Kasumi-1 (cell line): Measurements from ENCODE around the gene VAPB.
A peak's percentile ranks its signal among the peaks of the same experiment; 100 is the strongest.

Experiments
- DNase-seq, 2 experiments: peaks; one replicate each; lab custom pipeline; 2025; lab: John Stamatoyannopoulos, UW

VAPB gene

DNA sequence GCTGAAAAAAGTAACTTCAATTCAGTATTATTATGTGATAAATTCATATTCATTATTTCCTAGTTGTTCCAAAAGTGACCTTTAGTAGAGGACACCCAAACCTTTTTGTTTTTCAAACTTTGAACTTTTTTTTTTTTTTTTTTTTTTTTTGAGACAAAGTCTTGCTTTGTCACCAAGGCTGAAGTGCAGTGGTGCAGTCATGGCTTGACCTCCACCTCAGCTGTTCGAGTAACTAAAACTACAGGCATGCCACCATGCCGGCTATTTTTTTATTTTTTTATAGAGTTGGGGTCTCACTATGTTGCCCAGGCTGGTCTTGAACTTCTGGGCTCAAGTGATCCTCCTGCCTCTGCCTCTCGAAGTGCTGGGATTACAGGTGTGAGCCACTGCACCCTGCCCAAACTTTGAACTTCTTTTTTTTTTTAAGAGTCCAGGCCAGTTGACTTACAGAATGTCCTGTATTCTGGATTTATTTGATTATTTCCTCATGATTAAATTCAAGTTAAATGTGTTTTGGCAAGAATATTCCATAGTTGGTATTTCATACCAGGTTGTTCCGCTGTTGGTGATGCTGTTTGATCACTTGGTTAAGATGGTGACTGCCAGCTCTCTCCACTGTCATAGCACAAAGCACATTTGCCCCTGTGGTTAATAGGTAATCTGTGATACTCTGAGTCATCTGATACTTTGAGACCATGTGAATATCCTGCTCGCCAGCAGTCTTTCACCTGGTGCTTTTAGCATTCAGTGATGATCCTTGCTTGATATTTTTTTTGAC is 48.0 kb downstream of the VAPB start:
- DNase-seq, result no peak

DNA sequence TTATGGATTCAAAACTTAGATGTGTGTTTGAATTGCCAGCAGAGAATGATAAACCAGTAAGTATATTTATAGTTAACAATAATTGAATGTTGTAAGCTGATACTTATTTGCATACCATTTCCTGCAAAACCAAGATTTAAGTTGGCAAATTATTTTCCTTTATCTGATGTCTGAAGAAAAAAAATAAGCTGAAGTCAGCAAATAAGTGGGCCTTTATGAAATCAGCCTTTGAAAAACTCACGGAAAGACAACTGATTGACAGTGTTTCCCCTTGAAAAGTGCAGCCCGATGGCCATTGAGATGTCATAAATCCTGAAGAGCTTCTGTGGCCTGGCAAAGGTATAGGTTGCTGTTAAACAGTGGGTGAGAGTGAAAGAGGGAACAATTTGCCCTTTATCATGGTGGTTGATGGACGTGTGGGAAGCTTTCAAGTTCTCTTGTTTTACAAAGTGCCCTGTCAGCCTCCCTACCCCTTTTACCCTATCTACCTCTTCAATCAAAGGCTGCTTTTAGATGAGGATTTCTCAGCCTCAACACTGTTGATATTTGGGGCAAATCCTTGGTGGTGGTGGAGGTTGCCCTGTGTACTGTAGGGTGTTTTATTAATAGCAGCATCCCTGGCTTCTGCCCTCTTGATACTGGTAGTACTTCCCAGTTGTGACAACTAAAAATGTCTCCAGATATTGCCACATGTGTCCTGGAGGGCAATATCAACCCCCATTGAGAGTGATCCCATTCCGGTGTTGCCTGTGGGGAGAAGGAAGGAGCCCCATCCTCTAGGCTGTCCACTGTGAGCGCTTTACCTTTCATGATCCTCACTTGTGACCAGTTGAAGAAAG is 50.2 kb downstream of the VAPB start:
- DNase-seq, result no peak

DNA sequence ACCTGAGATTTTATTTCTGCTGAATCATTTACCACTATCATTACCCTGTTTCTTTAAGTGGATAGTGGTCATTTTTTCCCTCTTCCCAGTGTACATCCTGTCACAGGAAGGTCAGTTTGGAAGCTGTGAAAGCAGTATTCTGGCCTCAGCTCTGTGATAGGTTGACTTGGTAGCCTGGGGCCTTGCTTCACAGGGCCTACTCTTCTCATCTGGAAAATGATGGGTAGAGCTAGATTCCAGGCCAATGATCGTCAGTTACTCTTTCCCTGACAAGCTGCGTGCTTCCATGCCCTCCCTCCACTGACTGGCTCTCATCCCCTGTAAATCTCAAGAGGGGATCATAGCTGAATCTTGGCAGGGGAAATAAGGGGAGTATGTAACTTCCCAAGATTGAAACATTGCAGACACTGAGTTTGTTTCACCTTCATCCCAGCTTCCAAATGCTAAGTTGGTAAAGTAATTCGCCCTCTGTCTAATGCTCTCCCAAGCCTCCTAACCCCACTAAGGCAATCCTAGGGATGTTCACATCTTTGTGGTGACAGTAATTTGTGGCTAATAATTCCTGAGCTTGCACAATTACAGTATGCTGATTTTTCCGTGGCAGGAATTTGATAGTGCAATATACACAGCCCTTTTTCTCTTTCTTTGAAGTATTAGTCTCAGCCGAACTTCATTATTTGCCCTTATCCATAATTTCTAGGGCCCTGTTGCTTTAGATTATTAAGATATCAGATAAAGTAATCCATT is 51.2 kb downstream of the VAPB start:
- no peak for DNase-seq

DNA sequence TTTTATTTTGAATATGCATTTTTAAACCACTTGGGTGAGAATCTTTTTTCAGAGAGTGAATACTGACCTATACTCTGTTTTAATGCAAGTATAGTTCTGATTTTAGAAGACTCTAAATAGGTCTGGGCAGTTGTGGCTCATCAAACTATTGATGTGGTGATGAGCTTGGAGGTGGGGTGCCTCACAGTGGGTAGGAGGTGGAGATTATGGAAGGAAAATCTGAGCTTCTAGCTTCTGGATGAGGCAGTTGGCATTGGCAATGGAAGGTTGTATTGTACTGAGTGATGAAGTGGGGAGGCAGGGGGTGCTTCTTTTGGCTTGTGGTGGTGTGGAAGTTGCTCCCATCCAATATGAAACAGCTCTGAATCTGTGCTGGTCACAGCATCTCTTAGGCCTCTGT is 52.7 kb downstream of the VAPB start:
- no peak for DNase-seq

DNA sequence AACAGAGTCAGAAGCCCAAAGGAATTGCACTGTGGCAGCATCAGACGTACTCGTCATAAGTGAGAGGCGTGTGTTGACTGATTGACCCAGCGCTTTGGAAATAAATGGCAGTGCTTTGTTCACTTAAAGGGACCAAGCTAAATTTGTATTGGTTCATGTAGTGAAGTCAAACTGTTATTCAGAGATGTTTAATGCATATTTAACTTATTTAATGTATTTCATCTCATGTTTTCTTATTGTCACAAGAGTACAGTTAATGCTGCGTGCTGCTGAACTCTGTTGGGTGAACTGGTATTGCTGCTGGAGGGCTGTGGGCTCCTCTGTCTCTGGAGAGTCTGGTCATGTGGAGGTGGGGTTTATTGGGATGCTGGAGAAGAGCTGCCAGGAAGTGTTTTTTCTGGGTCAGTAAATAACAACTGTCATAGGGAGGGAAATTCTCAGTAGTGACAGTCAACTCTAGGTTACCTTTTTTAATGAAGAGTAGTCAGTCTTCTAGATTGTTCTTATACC is 55.8 kb downstream of the VAPB start:
- DNase-seq, result no peak

DNA sequence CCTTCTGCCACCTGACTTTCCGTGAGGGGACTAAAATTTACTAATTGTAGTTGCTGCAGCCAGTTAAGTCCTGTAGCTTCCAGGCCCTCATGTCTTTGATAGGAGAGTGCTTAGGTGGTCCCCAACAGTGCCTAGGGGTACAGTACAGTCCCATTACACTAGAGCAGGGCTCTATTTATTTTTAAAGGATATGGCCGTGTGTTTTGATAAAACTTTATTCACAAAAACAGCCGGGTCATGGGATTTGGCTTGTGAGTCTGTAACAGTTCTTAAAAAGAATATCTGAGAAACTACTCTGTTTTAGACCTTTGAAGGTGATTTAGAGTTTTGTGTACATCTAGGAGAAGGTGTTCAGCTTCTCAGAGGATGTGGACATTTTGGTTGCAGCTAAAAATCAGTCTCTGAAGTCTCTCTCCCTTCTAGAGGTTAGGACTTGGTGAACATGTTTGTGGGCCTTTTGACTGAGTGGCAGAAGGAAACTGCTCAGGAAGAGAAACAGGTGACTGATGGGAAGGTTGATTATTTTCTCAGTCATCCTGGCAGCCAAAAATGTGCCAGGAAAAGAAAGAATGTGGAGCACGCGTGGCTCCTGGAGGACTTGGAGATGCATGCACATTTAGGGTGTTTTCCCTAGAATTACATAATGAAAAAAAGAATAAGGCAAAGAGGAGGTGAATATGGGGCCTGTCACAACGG is 57.4 kb downstream of the VAPB start:
- no peak for DNase-seq

DNA sequence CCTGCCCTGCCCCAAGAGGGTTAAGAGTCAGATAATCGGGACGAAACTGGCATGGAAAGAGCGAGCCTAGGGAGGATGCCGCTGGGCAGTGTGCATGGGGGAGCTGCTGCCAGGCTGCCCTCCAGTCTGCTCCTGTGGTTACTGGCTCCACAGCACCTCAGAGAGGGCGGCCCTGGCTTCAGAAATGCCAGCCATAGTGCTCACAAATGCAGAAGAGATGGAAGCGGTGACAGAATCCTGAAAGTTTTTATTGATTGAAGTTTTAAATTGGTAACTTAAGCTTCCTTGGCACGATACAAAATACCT is 57.9 kb downstream of the VAPB start:
- DNase-seq, result no peak

DNA sequence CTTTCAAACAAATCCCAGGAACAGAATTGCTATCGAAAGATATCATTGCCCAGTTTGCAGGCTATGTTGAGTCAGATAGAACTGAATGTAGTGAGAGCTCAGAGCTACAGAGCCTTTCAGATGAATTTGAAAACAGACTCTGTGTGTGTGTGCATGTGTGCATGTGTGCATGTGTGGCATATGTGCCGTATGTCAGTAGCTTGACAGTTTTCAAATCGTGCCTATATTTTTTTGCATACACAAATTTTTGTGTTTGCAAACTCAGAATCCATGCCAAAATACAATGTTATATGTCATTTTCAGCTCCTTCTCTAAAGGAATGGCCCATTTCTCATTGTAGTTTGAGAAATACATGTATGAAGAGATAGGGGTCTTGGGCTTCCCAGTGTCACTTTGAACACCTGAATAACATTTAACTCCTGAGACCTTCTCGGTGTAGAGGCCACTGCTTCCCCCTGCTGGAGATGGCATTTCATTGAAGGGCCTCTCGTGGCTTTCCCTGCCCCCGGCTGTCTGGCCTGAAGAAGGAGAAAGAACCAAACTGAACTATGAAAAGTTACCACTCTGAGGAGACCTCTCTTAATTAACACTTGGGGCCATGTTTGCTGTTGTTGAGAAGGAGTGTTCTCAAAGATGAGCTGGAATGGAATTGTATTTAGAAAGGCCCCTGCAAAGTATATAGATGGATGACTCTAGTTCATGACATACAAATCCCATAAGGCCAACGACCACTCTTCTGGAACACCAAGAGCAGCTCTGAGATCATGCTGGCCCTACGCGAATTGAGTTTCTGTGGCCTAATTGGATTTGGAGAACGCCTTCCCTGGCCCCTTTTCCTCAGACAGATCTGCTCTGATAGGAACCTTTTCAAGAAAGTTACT is 58.7 kb downstream of the VAPB start:
- DNase-seq, result peak; percentile 41 to 54

DNA sequence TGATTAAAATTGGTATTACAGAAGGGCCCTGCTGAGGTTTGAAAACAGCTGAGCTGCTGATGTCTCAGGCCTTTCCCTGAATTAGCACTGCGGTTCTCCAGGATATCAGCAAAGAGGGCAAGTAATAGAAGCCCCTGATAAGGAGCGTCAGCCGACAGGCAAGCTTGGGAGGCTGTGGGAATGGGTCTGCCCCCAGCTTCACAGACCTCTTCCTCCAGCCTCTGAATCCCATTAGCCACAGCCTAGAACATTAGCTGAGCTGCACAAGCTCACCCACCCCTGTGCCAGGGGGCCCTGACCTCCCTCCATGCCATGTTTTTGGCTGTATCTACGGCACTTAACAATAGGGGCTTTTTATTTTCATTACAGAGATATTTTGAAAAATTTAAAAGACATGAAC is 59.9 kb downstream of the VAPB start:
- DNase-seq, result no peak

DNA sequence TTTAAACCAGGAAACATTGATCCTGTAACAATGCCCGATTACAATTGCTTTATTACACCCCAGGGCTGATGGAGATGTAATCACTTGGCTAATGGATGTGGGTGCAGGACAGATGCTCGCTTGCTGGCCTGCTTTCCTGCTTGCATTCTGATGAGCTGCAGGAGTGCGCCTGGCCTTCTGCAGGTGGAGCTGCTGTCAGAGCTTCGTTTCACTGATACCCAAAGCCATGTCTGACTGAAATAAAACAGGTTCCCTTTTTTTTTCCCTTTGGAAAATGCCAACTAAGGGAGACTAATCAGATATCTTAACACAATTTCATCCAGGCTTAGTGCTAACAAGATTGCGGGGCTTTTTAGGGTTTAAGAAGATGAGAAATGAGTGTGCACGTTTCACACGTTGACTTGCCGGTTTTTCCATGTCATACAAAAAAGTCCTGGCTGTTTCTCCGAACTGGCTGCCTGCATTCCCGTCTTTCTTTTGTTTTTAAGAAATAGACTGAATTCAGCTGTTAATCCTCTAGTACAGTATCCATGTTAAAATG is 60.7 kb downstream of the VAPB start:
- no peak for DNase-seq

DNA sequence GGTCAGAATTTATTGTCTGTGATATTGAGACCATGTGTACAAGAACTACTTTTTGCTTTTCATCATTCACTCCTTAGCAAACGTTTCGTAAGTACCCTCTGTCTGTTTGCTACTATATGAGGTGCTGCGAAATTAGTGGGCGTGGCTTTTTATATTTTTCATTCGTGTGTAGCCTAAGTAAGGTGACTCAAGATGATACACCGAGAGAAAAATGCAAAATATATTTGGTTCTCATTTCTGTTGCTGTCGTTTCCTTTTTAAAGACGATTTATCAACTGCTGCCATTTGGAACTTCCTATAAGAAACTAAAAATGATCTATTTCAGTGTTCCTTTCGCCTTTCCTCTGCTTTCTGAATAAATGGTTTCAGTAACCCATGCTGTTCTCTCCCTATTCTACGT is 61.2 kb downstream of the VAPB start:
- no peak for DNase-seq

DNA sequence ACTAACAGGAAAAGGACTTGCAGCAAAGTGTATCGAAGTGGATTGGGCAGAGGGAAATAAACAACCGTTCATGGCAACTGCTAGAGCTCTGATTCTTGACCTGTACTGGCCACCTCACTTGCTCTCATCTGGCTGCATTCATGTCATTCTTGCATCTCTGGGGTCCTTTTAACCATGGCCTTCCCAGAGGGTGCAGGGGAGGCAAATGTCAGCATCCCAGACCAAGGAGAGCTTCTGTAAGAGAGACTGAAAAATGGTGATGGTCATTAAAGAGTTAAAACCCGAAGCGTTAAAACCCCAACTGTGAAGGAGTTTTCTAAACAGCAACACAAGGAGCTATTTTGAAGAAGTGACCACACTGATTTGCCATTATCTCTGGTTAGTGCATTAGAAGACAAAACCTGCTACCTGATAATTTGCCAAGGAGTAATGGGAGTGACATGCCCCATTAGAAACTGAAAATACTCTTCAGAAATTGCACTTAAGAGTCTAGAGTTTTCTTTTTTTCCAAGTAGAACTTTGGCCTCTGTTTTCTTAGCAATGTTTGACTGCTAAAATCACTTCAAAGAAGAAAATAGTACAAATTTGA is 63.7 kb downstream of the VAPB start:
- no peak for DNase-seq

DNA sequence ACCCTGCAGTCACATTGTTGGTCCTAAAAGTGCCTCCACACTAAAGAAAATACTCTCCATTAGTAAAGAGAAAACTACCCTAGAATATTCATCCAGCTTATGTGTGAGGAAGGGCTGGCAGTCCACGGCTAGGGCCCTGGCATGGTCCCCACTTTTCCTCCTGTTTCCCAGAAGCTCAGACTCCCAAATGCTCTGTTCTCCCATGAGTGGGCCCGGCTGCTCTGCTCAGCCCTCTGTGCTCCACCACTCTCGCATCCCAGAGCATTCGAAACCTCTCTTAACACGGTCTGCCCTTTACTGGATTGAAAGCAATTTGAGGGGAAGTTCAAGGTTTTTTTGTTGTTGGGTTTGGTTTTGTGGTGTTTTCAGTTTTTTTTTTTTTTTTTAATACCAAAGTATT is 64.4 kb downstream of the VAPB start:
- no peak for DNase-seq

DNA sequence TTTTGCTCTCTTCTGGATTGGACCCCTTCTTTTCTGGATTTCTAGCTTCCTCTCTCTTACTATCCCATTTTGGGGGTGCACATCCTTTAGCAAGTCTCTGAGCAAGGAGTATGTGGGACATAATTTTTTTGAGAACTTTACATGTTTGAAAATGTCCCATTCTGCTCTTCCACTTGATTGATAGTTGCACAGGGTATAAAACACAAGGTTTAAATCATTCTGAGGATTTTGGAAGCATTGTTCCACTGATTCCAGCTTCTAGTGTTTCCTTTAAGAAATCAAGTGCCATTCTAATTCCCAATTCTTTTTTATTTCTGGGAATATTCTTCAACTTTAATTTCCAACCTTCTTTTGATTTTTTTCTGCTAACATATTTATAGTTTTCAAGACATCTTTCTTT is 65.4 kb downstream of the VAPB start:
- DNase-seq, result no peak

DNA sequence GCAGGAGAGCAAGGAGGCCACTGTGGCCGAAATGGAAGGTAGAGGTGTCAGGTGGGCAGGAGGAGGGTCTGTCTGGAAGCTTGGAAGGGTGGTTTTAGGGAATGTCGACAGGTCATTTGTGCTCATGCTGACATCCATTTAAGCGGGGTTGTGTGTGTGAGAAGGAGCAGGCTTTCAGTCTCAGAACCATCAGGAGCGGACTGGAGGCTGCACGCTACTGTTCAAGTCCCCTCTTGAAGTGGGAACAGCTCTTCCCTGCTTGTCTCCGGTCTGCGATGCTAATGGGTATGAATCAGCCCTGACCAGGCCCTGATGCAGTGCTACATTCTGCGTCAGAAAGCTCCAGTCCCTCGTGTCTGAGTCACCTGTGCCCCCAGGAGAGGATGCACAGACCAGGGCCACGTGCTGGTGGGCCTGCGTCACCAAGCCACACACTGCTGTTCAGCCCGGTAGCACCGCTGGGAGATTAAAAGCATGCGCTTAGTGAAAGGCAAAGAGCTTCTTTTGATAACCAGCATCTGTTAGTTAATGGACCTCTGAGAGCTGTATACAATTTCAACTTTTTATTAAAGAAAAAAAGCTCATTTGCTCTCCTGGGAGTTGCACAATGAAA is 68.2 kb downstream of the VAPB start:
- DNase-seq, result no peak

DNA sequence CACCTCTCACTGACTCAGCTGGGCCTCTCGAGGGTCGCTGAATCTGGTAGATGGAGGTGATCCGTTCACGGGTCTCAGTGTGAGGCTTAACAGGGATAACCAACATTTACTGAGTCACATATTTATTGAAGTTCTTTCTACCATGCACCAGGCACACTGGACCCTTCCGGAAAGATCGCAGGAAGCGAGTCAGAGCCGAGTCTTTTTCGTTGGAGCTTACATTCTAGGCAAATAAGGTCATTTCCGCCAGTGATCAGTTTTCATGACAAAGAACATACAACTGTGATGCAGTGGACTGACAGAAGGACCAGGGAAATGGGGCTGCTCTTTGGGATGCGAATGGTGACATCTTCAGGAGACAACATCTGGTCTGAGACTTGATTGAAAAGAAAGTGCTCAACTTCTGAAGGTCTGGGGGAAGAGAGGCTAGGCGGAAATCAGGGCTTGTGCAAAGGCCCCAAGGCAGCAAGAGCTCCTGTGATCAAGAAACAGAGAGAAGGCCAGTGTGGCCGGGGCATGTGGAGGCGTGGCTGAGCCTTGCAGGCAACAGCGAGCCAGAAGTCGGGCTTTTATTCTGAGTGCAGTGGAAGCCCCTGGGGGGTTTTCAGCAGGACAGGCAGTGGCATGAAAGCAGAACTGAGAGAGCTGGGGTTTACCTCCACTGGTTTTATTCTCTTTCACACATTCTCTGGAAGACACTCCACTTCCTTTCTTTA is 69.5 kb downstream of the VAPB start:
- no peak for DNase-seq

DNA sequence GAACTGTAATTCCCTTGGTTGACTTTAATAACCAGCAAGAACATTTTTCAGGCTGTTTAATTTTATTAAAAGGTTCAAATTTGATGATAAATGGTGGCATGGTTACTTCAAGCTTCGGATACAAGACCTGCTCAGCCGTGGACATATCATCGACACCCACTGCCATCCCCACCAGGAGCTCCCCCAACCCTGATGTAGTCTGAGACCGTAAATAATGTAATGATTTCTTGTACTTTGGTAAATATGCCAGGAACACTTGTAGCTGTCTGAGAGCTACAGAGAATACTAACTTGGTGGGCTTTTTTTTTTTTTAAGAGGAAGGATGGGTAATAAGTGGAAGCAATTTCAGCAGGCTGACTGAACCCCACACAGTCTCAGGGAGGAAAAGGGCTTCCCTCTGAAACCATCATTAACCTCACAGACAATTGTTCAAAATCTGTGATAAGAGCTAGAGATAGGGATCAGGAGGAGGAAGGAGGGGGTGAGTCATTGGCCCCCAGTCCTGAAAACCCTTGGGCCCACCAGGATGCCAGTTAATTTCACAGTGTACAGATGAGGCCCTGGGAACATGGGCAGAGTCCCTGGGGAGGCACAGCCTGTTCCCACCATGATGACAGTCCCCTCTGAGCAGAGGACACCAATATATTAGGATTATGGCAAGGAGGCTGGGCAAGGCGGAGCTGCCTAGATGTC is 70.2 kb downstream of the VAPB start:
- DNase-seq, result no peak

DNA sequence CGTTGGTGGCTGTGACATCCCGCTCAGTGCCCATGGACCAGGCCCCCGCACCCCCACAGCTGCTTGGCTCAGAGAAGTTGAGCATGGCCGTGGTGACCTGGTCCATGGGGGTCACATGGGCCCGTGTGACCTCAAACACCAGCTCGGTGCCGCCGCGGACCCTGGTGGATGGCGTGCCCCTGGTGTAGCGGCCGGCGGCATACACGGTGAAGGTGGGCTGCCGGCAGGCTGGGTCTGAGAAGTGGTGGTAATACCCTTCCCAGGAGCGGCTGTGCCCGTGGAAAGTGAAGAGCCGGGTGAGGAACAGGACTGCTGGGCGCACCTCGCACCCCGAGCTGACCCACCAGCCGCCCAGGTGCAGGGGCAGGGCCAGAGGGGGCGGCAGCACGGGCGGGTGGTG is 72.1 kb downstream of the VAPB start:
- DNase-seq, result no peak

DNA sequence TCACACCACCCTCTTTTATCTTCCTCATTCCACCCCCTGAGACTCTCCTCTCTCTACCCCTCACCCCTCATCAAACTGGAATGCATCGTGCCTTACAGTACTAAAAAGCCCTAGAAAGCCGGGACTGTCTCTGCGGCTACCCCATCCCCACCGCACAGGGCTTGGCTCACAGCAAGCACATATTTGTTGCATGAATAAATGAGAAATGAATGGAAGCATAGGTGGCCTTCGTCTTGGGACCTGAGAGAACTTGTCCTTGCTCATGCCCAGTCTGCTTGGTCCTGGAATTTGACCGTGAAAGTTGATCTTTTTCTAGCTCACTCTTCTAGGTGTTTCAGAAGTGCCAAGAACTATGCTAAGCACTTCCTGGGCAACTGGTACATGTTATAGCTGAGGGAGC is 72.9 kb downstream of the VAPB start:
- DNase-seq, result no peak
